ENCODE data around the gene VWA5B1. TPM values are rescaled to one million over a fixed set of nuclear protein-coding genes. Genes with fewer than 3 reads are reported as not detected.

The VWA5B1 gene
- total and polyA plus RNA-seq, 10 donors = 0.28 TPM; not detected in 9

DNA sequence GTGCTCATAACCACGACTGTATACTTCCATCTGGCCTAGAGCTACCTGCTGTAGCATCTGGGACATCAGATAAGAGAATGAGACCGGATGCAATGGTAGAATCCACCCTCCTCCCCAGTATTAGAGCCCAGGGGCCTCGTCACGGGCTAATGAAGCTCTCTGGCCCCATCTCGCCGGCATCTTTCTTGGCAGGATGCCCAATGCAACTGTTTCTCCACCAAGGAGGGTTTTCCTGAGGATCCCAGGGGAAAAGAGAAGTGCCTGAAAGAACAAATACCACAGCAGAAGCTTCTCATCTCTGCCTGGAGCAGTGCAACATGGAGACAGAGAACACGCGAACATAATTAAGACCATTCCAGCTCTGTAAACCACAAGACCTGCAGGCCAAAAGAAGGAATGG, 80.0 kb downstream of the VWA5B1 start:
- Histone ChIP-seq H3K27ac (no peak overlapping the region), H3K9me3 (no peaks in the 10 kb centered on the region), H3K4me3 (no peak overlapping the region), H3K27me3 (replicated peaks in 1 of 7) (peaks cover 3 to 86% (median 28%) of the 10 kb centered on the region in 7 donors), H3K36me3 (no peaks in the 10 kb centered on the region), H3K4me1 (peaks cover 0 to 16% (median 7%) of the 10 kb centered on the region in 6 donors)
- intact Hi-C loops (cut with DNase I; ENCODE audit: low total_unique reads) = no loop called here
- TF ChIP-seq POLR2A (IDR thresholded peaks at IDR 0.05) (no peak), POLR2AphosphoS5 (IDR thresholded peaks at IDR 0.05) (no peak)
- TF ChIP-seq, protein P1, sequence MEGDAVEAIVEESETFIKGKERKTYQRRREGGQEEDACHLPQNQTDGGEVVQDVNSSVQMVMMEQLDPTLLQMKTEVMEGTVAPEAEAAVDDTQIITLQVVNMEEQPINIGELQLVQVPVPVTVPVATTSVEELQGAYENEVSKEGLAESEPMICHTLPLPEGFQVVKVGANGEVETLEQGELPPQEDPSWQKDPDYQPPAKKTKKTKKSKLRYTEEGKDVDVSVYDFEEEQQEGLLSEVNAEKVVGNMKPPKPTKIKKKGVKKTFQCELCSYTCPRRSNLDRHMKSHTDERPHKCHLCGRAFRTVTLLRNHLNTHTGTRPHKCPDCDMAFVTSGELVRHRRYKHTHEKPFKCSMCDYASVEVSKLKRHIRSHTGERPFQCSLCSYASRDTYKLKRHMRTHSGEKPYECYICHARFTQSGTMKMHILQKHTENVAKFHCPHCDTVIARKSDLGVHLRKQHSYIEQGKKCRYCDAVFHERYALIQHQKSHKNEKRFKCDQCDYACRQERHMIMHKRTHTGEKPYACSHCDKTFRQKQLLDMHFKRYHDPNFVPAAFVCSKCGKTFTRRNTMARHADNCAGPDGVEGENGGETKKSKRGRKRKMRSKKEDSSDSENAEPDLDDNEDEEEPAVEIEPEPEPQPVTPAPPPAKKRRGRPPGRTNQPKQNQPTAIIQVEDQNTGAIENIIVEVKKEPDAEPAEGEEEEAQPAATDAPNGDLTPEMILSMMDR (IDR thresholded peaks at IDR 0.05 in 8 of 11, conservative IDR thresholded peaks at IDR 0.05 in 3 of 11) = no peak
- no peak for DNase-seq
- 40 to 52% (median 48%) methylated on average over 8 of the region's 8 CpGs for WGBS, 5 donors

DNA sequence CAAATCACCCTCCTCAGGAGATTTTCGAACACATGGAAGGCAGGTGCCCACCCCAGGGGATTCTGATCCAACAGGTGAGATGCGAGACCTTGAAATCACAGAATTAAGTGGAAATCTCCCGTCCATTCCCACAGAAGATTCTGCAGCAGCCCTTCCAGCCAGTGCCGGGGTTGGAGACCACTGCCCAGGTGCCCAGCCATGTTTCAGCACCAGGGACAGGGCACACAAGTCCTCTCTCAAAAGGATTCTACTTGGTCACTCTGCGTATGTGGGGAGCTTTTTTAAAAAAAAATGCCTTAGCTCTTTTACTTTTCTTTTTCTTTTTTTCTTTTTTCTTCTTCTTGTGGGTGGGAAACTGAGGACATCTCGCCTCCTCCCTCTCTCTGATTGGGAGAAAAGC, 80.7 kb downstream of the VWA5B1 start:
- peaks cover 3 to 86% (median 20%) of the 10 kb centered on the region in 7 donors for H3K27me3 ChIP-seq (replicated peaks in 1 of 7)
- no peak overlapping the region for H3K27ac ChIP-seq
- H3K9me3 ChIP-seq = no peaks in the 10 kb centered on the region
- H3K4me1 ChIP-seq = peaks cover 0 to 9% (median 3%) of the 10 kb centered on the region in 6 donors
- TF ChIP-seq, protein P1 (IDR thresholded peaks at IDR 0.05 in 8 of 11, conservative IDR thresholded peaks at IDR 0.05 in 3 of 11) = no peak
- no peak for TF ChIP-seq POLR2A (IDR thresholded peaks at IDR 0.05)
- no peak for TF ChIP-seq POLR2AphosphoS5 (IDR thresholded peaks at IDR 0.05)
- H3K36me3 ChIP-seq = no peaks in the 10 kb centered on the region
- WGBS, 5 donors = 31 to 37% (median 32%) methylated on average over 6 of the region's 6 CpGs
- no peak overlapping the region for H3K4me3 ChIP-seq
- DNase-seq = peak; percentile 24
- intact Hi-C loops (cut with DNase I; ENCODE audit: low total_unique reads) = no loop called here

DNA sequence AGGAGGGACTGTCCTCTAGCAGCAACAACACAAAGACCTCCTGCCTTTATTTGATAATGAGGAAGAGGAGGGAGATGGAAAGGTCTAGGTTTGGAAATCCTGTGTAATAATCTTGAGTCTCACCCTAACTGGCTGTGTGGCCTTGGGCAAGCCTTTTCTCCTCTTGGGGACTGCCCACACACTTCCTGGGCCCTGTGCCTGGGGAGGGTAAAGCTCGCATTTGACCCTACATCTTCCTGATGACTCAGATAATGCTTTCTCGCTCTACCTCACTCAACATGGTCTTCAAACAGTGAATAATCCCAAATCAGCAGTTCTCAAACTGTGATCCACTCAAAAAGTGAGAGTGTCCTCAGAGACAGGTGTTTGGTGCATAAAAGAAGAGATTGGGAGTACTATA, 81.2 kb downstream of the VWA5B1 start:
- WGBS, 5 donors = 27 to 60% (median 30%) methylated on average over 2 of the region's 2 CpGs
- Histone ChIP-seq H3K36me3 (no peaks in the 10 kb centered on the region), H3K27ac (no peak overlapping the region), H3K4me1 (peaks cover 0 to 5% (median 1%) of the 10 kb centered on the region in 6 donors), H3K9me3 (no peaks in the 10 kb centered on the region), H3K27me3 (replicated peaks in 1 of 7) (peaks cover 3 to 86% (median 16%) of the 10 kb centered on the region in 7 donors), H3K4me3 (no peak overlapping the region)
- TF ChIP-seq POLR2AphosphoS5 (IDR thresholded peaks at IDR 0.05) = no peak
- intact Hi-C loops (cut with DNase I; ENCODE audit: low total_unique reads) = no loop called here
- no peak for DNase-seq

DNA sequence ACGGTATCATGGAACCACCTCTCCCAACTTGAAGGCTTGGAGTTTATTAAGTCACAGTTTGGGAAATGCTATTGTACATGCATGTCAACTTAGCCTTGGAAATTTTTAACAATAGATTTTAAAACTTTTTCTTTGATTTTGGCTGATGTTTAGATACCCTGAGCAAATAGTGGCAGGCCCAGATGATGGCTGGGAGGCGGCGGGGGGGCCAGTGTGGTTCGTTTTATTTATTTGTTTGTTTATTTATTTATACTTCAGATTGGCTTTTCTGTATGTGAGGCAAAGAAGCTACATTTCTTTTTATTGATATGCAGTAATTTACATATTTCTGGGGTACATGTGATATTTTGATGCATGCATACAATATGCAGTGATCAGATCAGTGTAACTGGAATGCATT, 82.0 kb downstream of the VWA5B1 start:
- 45 to 80% (median 73%) methylated on average over 4 of the region's 4 CpGs for WGBS, 5 donors
- intact Hi-C loops (cut with DNase I; ENCODE audit: low total_unique reads) = no loop called here
- no peak for DNase-seq
- Histone ChIP-seq H3K36me3 (no peaks in the 10 kb centered on the region), H3K9me3 (no peaks in the 10 kb centered on the region), H3K4me3 (no peak overlapping the region), H3K27ac (no peak overlapping the region), H3K4me1 (no peaks in the 10 kb centered on the region), H3K27me3 (replicated peaks in 1 of 7) (peaks cover under 1 to 86% (median 8%) of the 10 kb centered on the region in 7 donors)
- no peak for TF ChIP-seq POLR2A (IDR thresholded peaks at IDR 0.05)
- TF ChIP-seq, protein P1 (IDR thresholded peaks at IDR 0.05 in 8 of 11, conservative IDR thresholded peaks at IDR 0.05 in 3 of 11) = no peak

DNA sequence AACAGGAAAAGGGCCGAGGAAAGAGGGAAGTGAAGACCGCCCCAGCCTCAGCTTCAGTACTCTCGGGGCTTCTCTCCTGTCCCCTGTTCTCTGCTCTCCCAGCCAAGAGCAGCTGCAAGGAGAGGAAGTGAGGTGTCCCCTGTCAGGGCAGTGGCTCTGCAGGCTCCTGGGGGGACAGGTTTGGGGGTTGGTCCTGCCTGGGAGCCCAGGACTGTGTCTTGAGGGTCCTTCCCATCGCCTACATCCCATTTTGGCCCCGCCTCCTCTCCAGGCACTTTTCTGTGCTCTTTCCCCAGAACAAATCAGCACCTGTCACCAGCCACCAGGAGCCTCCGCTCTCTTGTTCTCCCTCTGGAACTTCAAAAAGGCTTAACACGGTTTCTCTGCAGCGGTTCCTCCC, 82.6 kb downstream of the VWA5B1 start:
- intact Hi-C loops (cut with DNase I; ENCODE audit: low total_unique reads) = no loop called here
- H3K4me1 ChIP-seq = no peaks in the 10 kb centered on the region
- peak; percentile 19 for DNase-seq
- H3K27me3 ChIP-seq (replicated peaks in 1 of 7) = peaks cover 0 to 82% (median 5%) of the 10 kb centered on the region in 7 donors
- H3K4me3 ChIP-seq = no peak overlapping the region
- no peaks in the 10 kb centered on the region for H3K9me3 ChIP-seq
- TF ChIP-seq, protein P1 (IDR thresholded peaks at IDR 0.05 in 8 of 11, conservative IDR thresholded peaks at IDR 0.05 in 3 of 11) = no peak
- TF ChIP-seq POLR2AphosphoS5 (IDR thresholded peaks at IDR 0.05) (no peak), POLR2A (IDR thresholded peaks at IDR 0.05) (no peak)
- H3K27ac ChIP-seq = no peak overlapping the region
- no peaks in the 10 kb centered on the region for H3K36me3 ChIP-seq
- WGBS, 5 donors = 33 to 43% (median 33%) methylated on average over 8 of the region's 8 CpGs

All from spleen (tissue), 11 donors.